ENCODE data around the gene PLIN1. TPM values are rescaled to one million over a fixed set of nuclear protein-coding genes. Genes with fewer than 3 reads are reported as not detected.
"Not testable (repeated sequence)": the region's sequence is repeated elsewhere in the genome, so short reads cannot be mapped to it uniquely, and the experiment has no call there.

Gene PLIN1
- total and polyA plus RNA-seq, 2 donors (not counting 1 experiment from before 2014, with no cell fraction given) = 0.97 to 1.2 TPM

DNA sequence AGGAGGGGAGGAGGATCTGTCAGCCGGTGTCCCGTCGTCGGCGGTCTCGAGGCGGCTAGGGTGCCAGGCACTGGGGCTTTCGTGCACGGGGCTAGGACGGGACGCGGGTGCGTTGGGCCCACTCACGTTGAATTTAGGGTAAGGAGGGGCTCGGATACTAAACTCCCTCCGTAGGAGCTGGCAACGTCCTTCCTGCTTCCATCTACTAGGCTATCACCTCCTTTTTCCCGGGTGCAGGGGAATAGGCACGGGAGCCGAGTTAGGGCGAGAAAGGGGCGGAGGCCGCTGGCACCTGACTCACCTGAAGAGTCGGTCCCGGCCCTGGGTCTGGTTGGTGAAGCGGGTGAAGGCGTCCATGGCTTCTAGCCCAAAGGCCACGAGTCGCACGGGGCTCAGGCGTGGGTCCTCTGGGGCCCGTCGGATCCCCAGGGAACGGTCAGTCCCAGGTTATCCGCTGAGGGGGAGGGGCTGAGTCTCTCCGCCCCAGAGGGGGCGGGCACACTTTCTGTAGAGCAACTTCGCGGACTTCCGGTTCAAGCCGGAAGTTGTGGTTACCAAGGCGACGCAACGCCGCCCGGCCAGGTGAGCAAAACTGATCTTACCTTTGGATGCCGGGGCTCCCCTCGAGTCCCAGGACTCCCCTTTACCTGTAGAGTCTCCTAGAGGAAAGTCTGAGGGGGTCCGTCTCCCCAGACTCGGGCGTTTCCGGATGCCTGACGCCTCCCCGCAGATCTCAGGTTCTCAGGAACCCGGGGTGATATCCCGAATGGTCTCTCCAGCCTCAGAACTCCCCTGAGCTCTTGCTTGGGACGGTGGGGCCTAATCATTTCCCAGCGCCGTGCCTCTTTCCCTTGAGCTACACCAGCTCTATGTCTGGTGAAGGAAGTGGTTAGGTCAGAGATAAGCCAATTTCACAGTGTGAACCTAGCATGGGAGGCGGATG, 11.4 kb upstream of the PLIN1 start, which contains the start of the genes PEX11A and WDR93:
TSS of gene PEX11A (minus strand) at position 479 of the 943 bp plus-strand sequence. CDS start at position 357, 122 bp downstream.
TSS of gene WDR93 (plus strand) at position 536 of the 943 bp plus-strand sequence. CDS start 10,936 bp downstream, outside the sequence.
- Mint-ChIP-seq H3K4me3 (peak within 1 kb of the TSS; percentile 92), H3K27me3 (no peaks in the 10 kb centered on the region), H3K9me3 (ENCODE audit: insufficient read depth) (no peaks in the 10 kb centered on the region), H3K27ac (peak within 1 kb of the TSS; percentile 76), H3K4me1 (peaks cover 13% of the 10 kb centered on the region)
- H3K9ac ChIP-seq (ENCODE audit: low read length) = peak within 1 kb of the TSS; percentile 79
- H3K27me3 ChIP-seq (replicated peaks in 1 of 4; ENCODE audit: control extremely low read depth in 1 of 4, control insufficient read depth in 3 of 4, insufficient read depth in 4 of 4, low read length in 3 of 4) = no peaks in the 10 kb centered on the region
- 1% methylated on average over 55 of the region's 60 CpGs for WGBS (ENCODE audit: insufficient coverage)
- no peaks in the 10 kb centered on the region for H4K20me1 ChIP-seq (ENCODE audit: control insufficient read depth, insufficient read depth, low read length, poor library complexity, severe bottlenecking)
- TF ChIP-seq EZH2 (IDR thresholded peaks at IDR 0.05; ENCODE audit: borderline replicate concordance, insufficient read depth, low read depth, low read length, poor library complexity, severe bottlenecking) (no peak), CTCF (IDR thresholded peaks at IDR 0.05) (no peak)
- peaks cover 0 to 3% (median 0%) of the 10 kb centered on the region in 3 donors for H3K9me3 ChIP-seq (ENCODE audit: control extremely low read depth in 1 of 3, control insufficient read depth in 2 of 3, insufficient read depth in 1 of 3, low read length in 2 of 3)
- peak within 1 kb of the TSS; percentile 92 for H3K4me2 ChIP-seq (replicated peaks; ENCODE audit: low read depth, low read length, poor library complexity, severe bottlenecking)
- H3K4me1 ChIP-seq (ENCODE audit: control insufficient read depth in 2 of 2, insufficient read depth in 2 of 2, low read length in 2 of 2) = peaks cover 4 to 12% of the 10 kb centered on the region in 2 donors
- peak within 1 kb of the TSS; percentile 97 for H2AFZ ChIP-seq (ENCODE audit: insufficient read depth, low read depth, low read length, poor library complexity, severe bottlenecking)
- no peaks in the 10 kb centered on the region for H3K36me3 ChIP-seq (replicated peaks in 1 of 2; ENCODE audit: control extremely low read depth in 1 of 2, control insufficient read depth in 1 of 2, extremely low read depth in 1 of 2, insufficient read depth in 2 of 2, low read length in 1 of 2)
- peak within 1 kb of the TSS in 1 of 2 donors; percentile 1 for H3K27ac ChIP-seq (ENCODE audit: low read length in 2 of 2)
- POLR2A ChIA-PET = no interaction called here
- intact Hi-C loops (cut with micrococcal nuclease) = loop anchor here (10.0 kb wide), 1 partner anchor 1244 kb away; the partner anchor contains the start of genes HDDC3 and UNC45A
- peak within 1 kb of the TSS; percentile 69 to 92 (median 86) for H3K4me3 ChIP-seq (ENCODE audit: control extremely low read depth in 1 of 5, extremely low read depth in 1 of 5, insufficient read depth in 1 of 5, low read depth in 2 of 5, low read length in 4 of 5)
- ATAC-seq (ENCODE audit: low read depth) = peak; percentile 95
- no peaks in the 10 kb centered on the region for H3K79me2 ChIP-seq (ENCODE audit: control insufficient read depth, insufficient read depth, low read length)
- CTCF ChIA-PET = interaction anchor here (1.3 kb wide), 1 partner anchor 50 kb away, joined by 4 read pairs; no protein-coding TSS in a partner anchor
- DNase-seq = peak; percentile 86

GRCh38 chr15:89689930-89690275, 10.7 kb upstream of the PLIN1 start:
- H3K9me3 Mint-ChIP-seq (ENCODE audit: insufficient read depth); H4K20me1 ChIP-seq (ENCODE audit: control insufficient read depth, insufficient read depth, low read length, poor library complexity, severe bottlenecking); H3K36me3 ChIP-seq (replicated peaks in 1 of 2; ENCODE audit: control extremely low read depth in 1 of 2, control insufficient read depth in 1 of 2, extremely low read depth in 1 of 2, insufficient read depth in 2 of 2, low read length in 1 of 2); H3K79me2 ChIP-seq (ENCODE audit: control insufficient read depth, insufficient read depth, low read length); ATAC-seq (ENCODE audit: low read depth); H3K27ac ChIP-seq (ENCODE audit: low read length in 2 of 2); CTCF ChIA-PET; H3K9me3 ChIP-seq (ENCODE audit: control extremely low read depth in 1 of 3, control insufficient read depth in 2 of 3, insufficient read depth in 1 of 3, low read length in 2 of 3); H3K27me3 Mint-ChIP-seq; H3K27me3 ChIP-seq (replicated peaks in 1 of 4; ENCODE audit: control extremely low read depth in 1 of 4, control insufficient read depth in 3 of 4, insufficient read depth in 4 of 4, low read length in 3 of 4); POLR2A ChIA-PET; DNase-seq: not testable (repeated sequence)
- H3K9ac ChIP-seq (ENCODE audit: low read length) = peak overlapping the region; percentile 79
- H3K27ac Mint-ChIP-seq = peak overlapping the region; percentile 4
- intact Hi-C loops (cut with micrococcal nuclease) = loop anchor here (10.0 kb wide), 1 partner anchor 1245 kb away; the partner anchor contains the start of genes HDDC3 and UNC45A
- H3K4me1 Mint-ChIP-seq = peaks cover 13% of the 10 kb centered on the region
- peak overlapping the region; percentile 92 for H3K4me2 ChIP-seq (replicated peaks; ENCODE audit: low read depth, low read length, poor library complexity, severe bottlenecking)
- H3K4me1 ChIP-seq (ENCODE audit: control insufficient read depth in 2 of 2, insufficient read depth in 2 of 2, low read length in 2 of 2) = peaks cover 4 to 12% of the 10 kb centered on the region in 2 donors
- peak overlapping the region; percentile 92 for H3K4me3 Mint-ChIP-seq
- peak overlapping the region; percentile 69 to 92 (median 86) for H3K4me3 ChIP-seq (ENCODE audit: control extremely low read depth in 1 of 5, extremely low read depth in 1 of 5, insufficient read depth in 1 of 5, low read depth in 2 of 5, low read length in 4 of 5)
- peak overlapping the region; percentile 97 for H2AFZ ChIP-seq (ENCODE audit: insufficient read depth, low read depth, low read length, poor library complexity, severe bottlenecking)
- 79% methylated on average over 9 of the region's 15 CpGs for WGBS (ENCODE audit: insufficient coverage)
